NCI-H2196 treated with DMSO at 0.1 percent for 48 hours (cell line): ENCODE results near the gene TLR2.
A peak's percentile ranks its signal among the peaks of the same experiment; 100 is the strongest.

Experiments used
- DNase-seq: peaks from one replicate; lab custom pipeline; 2025; ENCODE audit not compliant: unreplicated experiment; lab: John Stamatoyannopoulos, UW

Gene TLR2, protein sequence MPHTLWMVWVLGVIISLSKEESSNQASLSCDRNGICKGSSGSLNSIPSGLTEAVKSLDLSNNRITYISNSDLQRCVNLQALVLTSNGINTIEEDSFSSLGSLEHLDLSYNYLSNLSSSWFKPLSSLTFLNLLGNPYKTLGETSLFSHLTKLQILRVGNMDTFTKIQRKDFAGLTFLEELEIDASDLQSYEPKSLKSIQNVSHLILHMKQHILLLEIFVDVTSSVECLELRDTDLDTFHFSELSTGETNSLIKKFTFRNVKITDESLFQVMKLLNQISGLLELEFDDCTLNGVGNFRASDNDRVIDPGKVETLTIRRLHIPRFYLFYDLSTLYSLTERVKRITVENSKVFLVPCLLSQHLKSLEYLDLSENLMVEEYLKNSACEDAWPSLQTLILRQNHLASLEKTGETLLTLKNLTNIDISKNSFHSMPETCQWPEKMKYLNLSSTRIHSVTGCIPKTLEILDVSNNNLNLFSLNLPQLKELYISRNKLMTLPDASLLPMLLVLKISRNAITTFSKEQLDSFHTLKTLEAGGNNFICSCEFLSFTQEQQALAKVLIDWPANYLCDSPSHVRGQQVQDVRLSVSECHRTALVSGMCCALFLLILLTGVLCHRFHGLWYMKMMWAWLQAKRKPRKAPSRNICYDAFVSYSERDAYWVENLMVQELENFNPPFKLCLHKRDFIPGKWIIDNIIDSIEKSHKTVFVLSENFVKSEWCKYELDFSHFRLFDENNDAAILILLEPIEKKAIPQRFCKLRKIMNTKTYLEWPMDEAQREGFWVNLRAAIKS

DNA sequence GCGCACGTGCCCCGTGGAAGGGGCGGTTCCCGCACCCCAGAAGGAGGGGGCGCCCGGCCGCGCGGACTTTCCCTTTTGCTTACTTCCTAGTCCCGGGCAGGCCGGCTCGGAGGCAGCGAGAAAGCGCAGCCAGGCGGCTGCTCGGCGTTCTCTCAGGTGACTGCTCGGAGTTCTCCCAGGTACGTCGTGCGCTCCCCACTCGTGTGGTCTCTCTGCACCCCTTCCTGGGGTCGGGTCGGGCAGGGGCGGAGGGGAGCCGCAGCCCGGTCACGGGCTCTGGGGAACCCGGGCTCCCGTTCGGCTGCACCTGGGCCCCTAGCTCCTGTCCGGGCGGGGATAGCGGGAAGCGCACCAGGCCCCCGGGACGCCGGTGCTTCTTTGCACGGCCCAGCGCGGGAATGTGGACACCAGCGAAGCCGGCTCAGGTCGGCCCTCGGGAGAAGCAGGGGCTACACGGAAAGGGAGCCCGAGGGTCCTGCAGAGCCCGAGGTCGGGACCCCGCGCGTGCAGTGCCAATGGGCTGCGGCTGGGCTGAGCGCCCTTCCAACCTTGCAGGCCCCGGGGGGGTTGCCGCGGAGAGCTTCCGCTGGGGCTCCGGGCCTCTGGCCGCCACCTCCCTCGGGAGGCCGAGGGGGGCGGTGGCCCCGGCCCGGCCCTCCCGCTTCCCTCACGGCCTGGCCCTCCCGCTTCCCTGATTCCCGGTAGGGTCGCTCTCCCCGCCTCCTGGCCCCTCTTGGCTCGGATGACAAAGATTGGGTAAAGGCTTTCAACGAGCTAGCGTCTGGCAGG is at the start of gene TLR2:
TLR2 (plus strand) TSS at position 99 of the 789 bp plus-strand sequence. CDS start 18,628 bp downstream, outside the sequence.
- DNase-seq, result no peak

DNA sequence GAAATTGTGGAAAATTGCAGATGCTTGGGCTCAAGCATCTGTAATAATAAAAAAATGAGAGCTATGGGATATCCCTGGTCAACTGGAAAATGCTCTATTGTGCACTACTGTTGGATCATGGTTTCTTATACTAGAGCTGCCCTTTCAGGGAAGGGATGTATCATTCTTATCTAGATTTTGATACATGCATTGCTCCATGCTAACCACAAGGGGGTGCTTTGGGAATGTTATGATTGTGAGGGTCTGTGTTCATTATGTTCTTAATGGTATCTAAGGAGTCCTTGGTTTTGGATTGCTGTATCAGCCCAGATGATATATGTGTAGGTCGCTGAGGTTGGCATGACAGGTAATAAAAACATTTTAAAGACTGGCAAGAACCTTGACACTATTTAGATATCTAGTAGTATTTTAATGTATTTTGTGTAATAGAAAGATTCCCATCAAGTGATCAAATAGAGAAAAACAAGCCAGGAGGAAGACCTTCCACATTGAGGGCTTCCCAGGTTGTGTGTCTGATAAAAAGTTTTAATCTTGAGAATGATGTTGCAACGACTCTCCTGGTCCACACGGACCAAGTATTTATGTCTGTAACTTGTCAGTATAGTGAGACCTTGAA is 49.2 kb upstream of the TLR2 start:
- DNase-seq, result no peak

DNA sequence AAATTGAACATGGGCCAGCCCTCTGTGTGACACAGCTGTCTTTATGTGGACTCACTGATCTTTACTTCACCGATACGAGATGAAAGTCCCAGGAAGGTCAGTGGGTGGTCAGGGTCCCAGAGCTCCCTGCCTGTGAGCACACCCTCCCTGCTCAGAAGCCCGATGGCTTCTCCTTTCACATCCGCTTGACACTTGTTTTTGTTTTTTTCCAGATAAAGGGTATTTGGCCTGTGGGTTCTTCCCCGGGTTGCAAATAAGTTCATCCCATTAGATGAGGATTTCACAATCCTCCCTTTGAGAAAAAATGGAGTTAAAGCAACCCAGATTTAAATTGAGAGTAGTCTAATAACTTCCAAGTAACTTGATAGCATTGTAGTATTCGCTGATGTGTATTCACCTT is 48.2 kb upstream of the TLR2 start:
- no peak for DNase-seq

DNA sequence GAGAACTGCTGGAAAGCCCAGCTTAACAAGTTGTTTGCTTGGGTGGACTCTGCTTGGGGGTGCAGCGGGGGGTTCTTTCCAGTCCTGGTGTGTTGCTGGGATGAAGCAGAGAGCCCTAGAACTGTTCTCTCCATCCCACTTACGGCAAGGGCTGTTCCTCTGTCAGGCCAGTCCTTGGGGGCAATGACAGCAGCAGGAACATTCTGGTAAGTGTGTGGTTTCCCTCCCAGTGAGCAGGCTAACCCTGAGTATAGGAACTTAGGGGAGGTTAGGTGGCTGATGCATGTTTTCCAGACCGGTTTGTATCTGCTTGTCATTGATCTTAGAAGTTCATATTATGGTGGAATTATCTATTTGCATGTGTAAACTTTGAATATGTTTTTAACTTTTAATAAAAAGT is 46.9 kb upstream of the TLR2 start:
- DNase-seq, result no peak

GRCh38 chr4:153638011-153638410 is 46.1 kb upstream of the TLR2 start:
- DNase-seq, result no peak

DNA sequence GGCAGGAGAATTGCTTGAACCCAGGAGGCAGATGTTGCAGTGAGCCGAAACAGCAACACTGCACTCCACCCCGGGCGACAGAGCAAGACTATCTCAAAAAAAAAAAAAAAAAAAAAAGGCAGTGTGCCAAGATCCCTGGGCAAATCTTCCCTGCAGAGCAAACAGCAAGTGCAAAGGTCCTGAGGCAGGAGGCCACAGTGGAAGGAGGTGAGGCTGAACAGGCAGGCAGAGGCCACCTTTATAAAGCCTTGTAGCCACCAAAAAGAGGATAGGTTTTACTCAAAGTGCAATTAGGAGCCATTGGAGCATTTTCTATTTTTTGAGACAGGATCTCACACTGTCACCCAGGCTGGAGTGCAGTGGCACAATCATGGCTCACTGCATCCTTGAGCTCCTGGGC is 45.1 kb upstream of the TLR2 start:
- no peak for DNase-seq

GRCh38 chr4:153639833-153640802 is 44.0 kb upstream of the TLR2 start:
- no peak for DNase-seq

DNA sequence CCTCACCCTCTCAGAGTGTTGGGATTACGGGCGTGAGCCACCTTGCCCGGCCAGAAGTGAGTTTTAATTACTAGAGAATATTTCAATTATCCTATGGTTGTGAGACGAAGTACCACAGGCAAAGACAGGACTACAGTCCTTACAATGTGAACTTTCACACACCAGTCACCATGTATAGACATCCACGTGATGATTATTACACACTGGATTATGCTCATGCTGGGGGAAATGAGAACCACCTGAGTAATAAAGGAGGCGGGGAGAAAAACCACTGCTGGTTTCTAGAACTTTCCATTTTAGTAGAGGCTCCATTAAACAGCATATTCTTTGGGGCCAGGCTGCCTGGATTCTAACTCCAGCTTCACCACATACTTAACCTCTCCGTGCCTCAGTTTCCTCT is 42.5 kb upstream of the TLR2 start:
- DNase-seq, result no peak

GRCh38 chr4:153643406-153644383 is 40.4 kb upstream of the TLR2 start:
- DNase-seq, result peak; percentile 38

- DNase-seq, result no peak
These were observed 38.9 kb upstream of the TLR2 start for GRCh38 chr4:153645183-153645582.

- DNase-seq, result no peak
These were observed 37.8 kb upstream of the TLR2 start for GRCh38 chr4:153646261-153646660.

DNA sequence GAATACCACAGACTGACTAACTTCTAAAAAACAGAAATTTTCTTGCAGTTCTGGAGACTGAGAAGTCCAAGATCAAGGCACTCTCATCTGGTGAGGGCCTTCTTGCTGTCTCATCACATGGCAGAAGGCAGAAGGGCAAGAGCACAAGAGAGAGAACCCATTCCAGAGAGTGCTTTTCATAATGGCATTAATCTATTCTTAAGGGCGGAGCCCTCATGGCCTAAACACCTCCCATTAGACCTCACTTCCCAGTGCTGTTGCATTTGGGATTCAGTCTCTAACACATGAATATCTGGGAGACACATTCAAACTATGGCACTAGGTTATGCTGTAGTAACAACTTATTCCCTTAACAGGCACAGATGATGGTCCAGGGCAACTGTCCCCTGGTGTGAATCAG is 37.1 kb upstream of the TLR2 start:
- no peak for DNase-seq

DNA sequence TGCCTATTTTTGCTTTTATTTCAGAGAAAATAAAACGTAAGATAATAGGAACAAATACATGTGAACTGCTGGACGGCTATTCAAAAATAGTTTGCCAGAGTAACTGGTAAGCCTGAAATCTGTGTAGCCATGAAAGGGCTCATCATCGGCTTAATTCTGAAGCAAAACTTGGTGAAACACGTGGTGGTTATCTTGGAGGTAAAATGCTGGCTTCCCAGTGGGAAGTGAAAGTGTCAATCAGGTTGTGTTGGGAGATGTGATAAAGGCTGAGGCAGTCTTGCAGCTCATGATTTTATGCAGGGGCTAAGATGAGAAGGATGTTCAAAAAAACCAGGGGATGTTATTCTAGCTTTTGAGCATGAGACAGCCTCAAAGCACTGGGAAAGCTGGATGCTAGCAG is 36.1 kb upstream of the TLR2 start:
- DNase-seq, result no peak

GRCh38 chr4:153649572-153649991 is 34.5 kb upstream of the TLR2 start:
- no peak for DNase-seq

- no peak for DNase-seq
These were observed 33.0 kb upstream of the TLR2 start for GRCh38 chr4:153651116-153651515.

DNA sequence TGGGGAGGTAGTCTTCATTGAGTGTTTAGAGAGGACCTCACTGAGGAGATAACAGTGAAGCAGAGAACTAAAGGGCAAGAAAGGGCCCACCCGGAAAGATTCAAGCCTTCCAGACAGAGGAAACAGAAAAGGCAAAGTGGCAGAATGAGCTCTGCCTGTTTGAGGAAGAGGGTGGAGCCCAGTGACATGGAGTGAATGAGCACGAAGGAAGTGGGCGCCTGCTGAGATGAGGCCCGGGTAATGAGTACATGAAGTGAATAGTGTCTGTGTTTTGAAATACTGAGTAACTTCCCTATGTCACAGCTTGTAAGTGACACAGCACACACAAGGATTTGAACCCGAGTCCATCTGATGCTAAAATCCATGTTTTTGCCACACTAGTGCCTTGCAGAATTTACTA is 32.5 kb upstream of the TLR2 start:
- no peak for DNase-seq

DNA sequence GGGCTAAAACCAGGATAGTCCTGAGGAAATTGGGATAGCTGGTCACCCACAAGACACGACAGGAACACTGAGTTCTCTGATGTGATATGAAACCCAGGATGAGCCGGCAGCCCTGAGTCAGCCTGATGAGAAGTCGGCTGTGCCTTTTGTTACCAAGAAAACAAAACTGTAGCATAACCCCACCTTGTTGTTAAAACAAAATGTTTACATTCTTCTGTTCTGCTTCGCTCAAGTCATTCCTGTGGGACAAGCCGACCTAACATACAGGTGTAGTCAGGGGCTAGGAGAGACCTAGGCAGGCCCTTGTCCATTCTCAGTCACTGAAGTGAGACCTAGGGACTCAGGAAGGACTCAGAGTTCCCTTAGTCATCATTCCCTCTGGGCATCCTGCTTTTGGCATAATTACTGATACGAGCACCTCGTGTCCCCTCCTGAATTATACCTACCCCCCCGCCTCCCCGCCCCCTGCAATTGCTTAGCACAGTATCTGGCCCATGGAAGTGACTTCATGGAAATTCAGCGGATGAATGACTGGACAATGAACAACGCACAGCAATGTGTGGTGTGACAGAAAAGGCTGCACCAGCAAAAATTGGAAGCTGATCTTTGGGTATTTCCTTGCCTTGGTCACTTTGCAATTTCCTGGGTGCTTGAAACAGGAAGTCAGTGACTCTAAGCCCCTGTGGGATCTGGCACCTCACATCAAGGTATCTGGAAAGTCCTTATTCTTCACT is 31.9 kb upstream of the TLR2 start:
- no peak for DNase-seq

GRCh38 chr4:153655002-153655541 is 29.0 kb upstream of the TLR2 start:
- no peak for DNase-seq
